Erythroblast (primary cell): Measurements from ENCODE around the gene CCDC85A.

Source experiments
- GATA1 ChIP-seq: IDR thresholded peaks from 2 replicates; pipeline ENCODE4 v1.6.1; 2011; ENCODE audit warnings: low read depth, mild to moderate bottlenecking, control low read depth, low read length, moderate library complexity
- POLR2A ChIP-seq: IDR thresholded peaks from 2 replicates; pipeline ENCODE4 v1.6.1; 2011; ENCODE audit warnings: mild to moderate bottlenecking, low read length

DNA sequence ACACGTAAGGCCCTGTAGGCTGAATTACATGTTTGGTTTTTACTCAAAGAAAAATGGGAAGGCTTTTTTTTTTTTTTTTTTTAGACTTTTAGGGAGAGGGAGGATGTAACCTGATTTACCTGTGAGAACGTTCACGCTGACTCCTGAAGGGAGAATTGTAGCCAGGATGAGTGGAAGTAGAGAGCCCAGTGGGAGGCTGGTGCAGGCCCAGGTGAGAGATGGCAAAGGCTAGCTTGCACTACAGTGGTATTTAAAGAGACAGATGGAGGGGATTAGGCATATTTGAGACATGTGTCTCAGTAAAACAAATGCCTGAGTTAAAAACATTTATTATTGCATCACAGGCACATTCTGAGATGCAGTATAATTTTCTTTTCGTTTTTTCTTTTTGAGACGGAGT lies 107.9 kb downstream of the CCDC85A start:
- no peak for TF ChIP-seq POLR2A
- no peak for TF ChIP-seq GATA1
